ENCODE data around the gene SPON1.

GRCh38 chr11:14012846-14013245 lies 50.3 kb downstream of the SPON1 start:
- TF ChIP-seq POLR2A (IDR thresholded peaks at IDR 0.05), result no peak
- no peak for TF ChIP-seq CTCF (IDR thresholded peaks at IDR 0.05)
